GM21526 (cell line): ENCODE results near the gene ANAPC4.

Experiments
- ATAC-seq: cut with Tn5 transposase; IDR thresholded peaks from one replicate; pipeline ENCODE4 v1.9.1; 2021; ENCODE audit warnings: moderate library complexity; ENCODE audit not compliant: unreplicated experiment, low FRiP score

Gene ANAPC4

DNA sequence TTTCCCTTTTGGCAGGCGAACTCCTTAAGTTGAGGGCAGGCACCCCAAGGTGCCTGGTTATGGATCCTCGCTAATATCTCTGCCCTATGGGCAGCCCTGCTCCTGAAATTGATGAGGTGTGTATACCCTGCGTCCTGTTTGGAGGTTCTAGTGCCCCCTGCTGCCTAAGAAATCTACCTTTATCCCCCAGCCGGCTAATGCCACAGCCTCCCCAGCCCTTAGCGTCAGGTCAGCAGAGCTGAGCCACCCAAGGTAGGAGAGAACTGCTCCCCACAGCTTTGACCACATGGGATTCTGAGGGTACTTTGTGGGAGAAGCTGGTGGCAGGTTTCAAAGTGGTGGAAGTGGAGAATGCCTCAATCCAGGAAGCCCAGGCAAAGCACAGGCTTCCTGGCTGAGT is 50.8 kb downstream of the ANAPC4 start:
- ATAC-seq, result no peak

DNA sequence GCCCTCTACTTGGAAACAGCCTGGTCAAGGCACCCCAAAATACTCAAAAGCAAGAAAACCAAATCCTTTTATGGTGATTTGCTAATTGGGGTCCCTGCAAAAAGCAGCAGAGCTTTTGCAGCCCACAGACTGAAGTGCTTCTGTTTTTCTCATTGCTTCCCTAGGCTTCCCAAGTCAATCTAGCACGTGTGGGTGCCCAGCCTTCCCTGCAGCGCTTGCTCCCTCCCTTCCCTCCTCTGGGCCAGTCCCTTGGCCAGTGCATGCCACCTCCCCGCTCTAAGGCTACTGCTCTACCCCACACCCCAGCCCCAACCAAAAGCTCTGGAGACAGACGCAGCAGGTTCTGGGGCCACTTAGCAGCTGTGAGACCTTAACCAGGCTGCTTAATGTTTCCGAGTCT is 53.6 kb downstream of the ANAPC4 start:
- no peak for ATAC-seq

DNA sequence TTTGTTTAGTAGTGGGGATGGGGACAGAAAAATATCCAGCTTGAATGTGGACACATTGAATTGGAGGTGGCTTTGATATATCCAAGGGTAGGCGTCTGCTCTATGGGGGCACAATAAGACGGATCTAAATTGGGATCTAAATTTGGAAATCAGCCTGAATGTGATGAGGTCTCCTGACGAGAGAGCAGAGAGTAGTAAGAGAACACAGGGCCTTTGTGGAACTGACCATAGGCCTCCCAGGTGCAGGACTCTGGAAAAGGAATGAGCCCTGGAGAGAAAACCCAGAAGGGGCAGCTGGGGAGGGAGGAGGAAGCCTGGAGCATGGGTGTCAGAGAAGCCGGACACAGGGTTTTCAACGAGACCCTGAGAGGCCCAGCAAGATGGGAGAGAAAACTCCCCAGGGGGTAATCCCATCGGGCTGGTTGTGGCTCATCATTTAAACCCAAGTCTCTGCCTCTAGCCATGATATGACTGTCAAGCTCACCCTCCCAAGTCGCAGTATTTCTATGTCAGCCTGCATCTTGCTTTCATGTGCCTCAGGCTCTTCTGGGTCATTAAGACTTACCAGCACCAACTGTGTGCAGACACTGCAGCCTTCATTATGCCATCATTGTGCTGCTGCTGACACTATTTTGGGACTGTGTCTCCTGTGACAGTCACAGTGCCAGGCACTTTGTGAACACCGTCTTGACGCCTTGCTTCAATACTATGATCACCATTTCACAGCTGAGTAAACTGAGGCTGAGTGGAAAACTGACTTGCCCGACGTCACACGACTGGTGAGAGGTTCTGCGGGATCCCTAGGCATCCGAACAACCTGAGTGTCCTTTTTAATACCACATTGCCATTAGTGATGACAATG is 57.1 kb downstream of the ANAPC4 start:
- ATAC-seq, result no peak

DNA sequence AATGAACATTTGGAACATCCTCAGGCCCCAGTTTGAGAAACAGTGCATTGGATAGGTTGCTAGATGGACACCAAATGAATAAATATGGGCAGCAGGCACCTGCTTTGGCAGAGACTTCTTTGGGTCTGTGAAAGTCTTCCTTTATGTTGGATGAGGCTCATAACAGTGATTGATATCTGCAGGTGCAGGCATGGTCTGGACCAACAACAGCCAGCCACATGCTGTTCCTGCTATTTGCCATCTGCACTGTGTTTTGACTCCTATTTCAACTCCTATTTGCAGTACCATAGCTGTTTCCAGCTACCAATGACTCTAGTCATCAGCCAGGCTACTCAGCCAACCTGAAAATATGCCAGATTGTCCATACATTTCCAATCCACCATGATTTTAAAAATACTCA is 60.9 kb downstream of the ANAPC4 start:
- no peak for ATAC-seq

DNA sequence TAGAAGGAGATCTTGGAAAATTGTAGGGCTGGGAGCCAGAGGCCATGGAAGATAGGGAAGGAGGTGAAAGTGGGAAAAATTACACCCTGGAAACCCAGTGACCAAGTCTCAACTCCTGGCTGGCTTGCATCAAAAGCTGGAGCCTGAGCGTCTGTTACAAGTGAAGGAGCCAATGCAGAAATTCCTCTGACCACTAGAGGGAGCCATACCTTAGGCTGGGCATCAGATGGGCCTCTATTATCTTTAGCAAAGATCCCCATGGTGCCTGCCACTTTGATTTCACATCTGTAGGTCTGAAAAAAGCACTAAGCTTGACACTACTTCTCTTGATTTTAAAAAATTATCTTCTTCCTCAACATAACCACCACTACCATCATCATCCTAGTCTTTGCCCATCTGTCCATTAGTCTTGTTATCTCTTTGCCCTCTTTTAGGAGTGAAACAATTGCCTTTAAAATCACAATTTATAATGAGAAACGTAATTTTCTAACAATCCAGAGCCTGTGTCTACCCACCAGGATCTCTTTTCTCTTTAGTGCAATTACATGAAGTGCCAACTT is 62.9 kb downstream of the ANAPC4 start:
- ATAC-seq, result peak; percentile 91

DNA sequence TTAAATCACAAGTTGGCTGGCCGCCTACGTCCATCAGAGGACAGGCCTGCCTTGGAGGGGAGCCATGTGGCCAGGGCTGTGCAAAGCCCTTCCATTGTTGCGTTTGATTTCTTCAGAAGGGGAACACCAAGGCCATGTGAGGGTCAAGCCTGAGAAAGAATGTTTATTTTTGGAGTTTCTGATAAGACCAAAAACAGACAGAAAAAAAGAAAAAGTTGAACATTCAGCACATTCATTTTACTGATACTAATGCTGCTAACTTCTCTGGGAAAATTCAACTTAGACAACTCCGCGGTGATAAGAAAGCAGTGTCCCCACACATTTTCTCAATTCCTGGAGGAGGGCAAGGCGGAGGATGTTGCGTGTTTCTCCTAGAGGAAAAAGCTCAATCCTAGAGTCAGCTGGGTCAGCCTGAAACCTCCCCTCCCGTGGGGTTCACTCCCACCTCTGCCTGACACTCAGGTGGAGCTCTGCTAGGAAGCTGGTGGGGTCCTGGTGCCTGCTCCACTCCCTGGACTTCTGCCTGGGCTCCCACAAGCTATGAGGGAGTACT is 63.5 kb downstream of the ANAPC4 start:
- ATAC-seq, result no peak

DNA sequence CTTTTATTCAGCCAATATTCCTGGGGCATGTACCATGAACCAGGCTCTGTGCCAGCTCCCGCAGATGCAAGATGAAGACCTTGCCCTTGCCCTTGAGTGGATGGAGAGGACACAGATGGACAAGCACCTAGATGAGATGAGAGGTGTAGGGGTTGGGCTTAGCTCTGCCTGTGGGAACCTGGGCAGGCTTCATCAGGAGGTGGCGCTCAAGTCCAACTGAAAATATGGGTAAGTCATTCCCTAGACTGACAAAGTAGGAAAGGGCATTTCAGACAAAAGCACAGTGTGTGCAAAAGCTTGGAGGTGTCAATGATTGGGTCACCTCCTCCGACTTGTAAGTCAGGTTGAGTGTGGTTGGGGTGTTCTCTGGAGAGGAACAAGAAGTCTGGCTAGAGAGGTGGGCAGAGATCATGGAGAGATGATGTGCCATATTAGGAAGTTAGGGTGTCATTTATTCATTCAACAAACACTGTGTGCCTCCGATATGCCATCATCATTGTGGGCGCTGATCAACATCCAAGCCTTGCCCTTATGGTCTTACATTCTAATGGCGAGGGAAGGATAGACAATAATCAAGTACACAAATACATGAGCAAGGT is 64.6 kb downstream of the ANAPC4 start:
- ATAC-seq, result no peak

DNA sequence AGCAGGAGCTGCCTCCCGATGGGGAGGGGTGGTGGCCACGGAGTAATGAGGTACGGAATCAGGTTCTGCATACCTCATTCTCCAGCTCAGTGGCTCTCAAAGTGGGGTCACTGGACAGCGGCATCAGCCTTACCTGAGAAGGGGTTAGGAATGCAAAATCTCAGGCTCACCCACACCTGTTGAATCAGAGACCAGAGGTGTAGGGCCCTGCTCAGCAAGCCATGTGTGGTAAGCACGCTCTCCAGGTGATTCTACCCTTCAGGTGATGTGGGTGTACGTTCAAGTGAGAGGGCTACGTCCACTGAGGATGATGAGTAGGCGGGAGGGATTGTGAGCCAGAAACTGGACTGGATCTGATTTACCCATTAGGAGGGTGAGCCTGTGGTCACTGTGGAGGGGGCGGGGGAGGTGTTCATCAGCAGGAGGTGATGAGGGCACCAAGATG is 65.8 kb downstream of the ANAPC4 start:
- ATAC-seq, result no peak

DNA sequence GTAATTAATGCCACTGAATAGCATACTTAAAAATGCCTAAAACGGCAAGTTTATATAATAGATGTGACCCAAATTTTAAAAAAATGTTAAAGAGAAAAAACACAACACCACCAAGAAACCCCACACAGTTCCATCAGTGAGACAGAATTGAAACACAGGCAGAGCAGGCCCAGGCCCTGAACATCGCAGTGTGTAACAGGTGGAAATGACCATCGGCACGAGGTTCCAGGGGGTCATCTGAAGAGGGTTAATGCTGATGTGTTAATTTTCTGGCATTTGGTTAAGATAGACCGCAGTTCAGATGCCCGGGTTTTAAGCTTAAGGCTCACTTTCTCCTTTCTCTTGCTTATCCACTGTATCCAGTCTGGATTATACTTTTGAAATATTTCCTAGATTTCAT is 66.8 kb downstream of the ANAPC4 start:
- no peak for ATAC-seq

DNA sequence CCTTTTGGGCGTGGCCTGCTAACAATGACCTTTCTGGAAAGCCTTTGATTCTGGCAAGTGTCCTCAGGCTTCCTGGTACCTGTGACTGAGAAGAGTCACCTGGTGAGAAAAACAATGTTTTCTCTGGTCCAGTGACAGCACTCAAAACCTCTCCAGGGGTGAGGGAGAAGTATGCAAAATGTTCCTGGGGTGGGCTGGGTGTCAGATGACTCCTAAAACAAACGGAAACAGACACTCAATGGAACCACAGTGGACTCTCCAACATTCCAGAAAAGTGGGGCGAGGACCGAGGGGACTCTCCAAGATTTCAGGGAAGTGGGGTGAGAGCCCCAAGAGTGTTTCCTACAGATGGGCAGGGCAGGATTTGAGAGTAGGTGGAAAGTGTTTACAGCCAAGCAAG is 69.5 kb downstream of the ANAPC4 start:
- no peak for ATAC-seq

DNA sequence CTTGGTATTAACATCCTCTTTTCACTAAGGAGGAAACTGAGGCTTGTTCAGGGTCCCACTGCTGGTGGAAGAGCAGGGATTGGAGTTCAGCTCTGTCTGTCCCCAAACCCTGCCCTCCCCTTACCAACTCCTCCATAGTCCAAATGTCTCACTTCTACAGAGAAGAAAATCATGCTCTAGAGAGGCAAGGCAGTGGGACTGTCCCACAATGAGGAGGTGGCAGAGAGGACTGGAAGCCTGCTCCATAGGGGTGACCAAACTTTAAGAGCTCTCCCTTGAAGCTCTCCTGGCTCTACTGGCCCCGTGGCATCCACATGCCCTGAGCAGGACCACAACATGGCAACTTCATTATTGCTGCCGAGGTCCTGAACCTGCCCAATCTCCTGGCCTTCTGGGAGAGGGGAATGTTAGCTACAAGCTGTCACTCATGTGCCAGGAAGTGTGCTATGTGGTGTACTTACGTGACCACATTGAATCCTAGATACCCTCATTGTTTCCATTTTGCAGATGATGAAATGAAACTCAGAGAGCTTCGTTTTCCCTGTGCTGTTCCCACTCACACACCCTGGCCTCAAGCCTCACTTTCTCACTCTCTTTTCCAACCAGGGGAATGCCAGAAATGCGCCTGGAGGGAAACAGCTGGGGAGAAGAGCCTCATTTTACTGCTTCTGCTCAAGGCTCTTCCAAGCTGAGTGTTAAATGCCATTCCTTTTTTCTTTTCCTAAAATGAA is 71.5 kb downstream of the ANAPC4 start:
- no peak for ATAC-seq

DNA sequence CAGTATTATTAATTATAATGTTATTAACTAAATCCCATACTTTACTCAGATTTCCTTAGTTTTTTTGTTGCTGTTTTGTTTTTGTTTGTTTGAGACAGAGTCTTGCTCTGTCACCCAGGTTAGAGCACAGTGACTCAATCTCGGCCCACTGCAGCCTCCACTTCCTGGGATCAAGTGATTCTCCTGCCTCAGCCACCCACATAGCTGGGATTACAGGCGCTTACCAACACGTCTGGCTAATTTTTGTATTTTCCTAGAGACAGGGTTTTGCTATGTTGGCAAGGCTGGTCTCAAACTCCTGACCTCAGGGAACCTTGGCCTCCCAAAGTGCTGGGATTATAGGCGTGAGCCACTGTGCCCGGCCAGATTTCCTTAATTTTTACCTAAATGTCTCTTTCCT is 72.2 kb downstream of the ANAPC4 start:
- ATAC-seq, result no peak

DNA sequence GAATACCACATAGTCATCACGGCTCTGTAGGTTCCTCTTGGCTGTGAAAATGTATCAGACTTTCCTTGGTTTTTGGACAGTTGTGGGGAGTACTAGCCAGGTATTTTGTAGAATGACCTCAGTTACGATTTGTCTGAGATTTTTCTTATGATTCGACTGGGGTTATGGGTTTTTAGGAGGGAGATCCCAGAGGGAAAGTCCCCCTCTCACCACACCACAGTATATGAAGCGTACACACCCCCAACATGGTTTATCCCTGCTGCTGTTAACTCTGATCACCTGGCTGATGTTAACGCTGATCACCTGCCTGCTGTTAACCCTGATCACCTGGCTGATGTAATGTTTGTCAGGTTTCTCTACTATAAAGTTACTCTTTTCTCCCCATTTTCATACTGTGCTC is 72.6 kb downstream of the ANAPC4 start:
- ATAC-seq, result no peak

DNA sequence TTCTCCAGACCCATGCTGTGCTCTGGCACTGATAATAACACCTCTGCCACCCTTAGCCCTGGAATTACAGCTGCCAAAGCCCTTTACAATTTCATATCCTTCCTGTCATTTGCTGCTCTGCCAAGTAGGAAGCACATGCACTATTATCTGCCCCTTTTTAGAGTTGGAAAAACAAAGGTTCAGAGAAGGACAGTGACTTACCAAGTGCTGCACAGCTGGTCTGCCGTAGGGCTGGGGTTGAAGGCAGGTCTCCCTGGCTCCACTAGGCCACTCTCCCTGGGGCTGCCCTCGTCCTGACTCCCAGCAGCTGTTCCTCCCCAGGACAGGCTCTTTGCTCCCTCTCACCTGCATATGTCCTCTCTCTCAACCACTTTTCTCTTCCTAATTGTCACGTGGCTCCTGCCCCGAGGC is 73.4 kb downstream of the ANAPC4 start:
- ATAC-seq, result no peak

DNA sequence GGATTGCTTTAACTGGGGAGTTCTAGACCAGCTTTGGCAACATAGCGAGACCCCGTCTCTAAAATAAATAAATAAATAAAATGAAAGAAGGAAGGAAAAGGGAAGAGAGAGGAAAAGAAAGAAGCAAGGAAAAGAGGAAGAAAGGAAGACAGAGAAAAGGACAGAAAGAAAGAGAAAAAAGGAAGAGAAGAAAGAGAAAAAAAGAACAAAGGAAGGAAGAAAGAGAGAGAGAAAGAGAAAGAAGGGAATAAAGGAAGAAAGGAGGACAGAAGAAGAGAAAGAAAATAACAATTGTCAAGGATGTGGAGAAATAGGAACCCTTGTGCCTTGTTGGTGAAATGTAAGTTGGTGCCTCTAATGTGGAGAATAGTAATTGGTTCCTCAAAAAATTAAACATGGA is 74.6 kb downstream of the ANAPC4 start:
- no peak for ATAC-seq

DNA sequence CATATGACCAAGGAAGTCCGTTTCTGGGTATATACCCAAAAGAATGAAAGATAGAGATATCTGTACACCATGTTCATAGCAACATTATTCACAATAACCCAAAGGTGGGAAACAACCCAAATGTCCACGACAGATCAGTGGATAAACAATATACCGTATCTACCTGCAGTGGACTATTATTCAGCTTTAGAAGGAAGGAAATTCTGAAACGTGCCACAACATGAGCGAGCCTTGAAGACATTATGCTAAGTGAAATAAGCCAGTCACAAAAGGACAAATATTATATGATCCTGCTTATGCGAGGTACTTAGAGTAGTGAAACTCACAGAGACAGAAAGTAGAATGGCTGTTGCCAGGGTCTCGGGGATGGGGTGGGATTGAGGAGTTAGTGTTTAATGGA is 75.0 kb downstream of the ANAPC4 start:
- ATAC-seq, result no peak

DNA sequence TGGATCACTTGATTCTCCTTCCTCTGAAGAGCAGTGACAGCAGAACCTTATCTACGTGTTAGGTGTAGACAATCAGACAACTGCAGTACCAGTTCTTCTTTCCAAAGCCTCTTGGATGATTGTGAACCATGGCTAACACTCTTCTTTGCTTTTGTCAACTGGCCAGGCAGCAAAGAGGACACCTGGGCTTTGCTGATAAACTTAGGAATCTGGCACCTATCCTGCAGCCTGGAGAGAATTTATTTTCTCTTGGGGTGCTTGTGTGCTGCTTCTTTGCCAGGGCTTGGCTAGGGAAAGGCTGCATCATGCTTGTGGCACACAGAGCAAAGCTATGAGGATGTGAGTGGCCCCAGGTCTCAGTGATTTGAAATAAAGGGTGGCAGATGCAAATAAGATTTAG is 77.4 kb downstream of the ANAPC4 start:
- no peak for ATAC-seq

DNA sequence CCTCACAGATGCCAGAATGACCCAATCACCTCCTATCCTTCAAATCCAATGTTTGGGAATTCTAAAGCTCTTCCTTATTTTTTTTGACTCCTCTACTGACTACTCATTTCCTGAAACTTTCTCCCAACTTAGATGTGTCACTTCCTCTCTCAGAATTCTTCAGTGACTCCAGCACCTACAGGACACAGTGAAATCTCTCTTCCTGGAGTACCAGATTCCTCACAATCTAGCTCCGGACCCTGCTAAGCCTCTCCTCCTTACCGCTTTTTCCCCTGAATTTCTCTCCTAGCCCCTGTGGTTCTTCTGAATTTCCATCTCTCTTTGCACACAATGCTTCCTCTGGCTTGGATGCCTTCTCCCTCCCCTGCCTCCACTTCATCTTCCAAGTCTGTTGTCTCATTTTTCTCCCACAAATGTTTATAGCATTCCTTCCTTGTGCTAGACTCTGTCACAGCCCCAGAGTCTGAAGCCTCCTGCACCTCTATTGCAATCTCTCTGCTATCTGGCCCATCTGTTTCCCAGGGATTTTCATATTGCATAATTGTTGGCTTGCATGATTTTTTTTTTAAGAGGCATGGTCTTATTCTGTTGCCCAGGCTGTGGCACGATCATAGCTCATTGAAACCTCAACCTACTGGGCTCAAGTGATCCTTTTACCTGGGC is 80.1 kb downstream of the ANAPC4 start:
- no peak for ATAC-seq

DNA sequence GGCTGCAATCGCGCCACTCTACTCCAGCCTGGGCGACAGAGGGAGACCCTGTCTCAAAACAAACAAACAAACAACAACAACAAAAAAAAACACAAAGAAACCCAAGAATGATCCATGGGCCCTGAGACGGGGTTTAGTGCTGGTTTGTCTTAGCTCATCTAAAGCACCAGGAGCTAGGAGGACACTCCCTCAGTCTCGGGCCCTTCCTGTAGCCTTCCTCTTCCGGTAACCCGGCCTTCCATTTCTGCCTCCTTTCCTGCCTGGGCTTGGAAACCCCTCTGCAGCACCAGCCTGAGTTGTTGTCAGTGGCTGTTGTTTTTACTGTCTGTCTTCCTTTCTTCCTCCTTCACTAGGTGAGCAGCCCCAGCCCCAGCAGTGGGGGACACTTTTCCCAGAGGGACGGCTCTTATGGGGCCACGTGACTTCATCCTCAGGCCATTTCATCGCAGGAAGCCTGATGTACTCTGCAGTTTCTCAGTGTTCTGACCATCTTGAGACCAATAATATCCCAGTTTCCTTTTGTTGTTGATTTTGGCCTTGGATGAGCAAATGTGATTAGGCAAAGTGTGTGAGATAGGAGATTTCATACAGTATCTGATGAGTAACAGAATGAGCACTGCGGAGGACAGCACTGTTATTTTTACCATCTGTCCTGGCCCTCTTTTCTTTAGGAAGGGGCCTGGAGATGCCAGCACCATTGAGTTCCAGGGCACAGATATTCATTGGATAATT is 90.1 kb downstream of the ANAPC4 start:
- no peak for ATAC-seq

DNA sequence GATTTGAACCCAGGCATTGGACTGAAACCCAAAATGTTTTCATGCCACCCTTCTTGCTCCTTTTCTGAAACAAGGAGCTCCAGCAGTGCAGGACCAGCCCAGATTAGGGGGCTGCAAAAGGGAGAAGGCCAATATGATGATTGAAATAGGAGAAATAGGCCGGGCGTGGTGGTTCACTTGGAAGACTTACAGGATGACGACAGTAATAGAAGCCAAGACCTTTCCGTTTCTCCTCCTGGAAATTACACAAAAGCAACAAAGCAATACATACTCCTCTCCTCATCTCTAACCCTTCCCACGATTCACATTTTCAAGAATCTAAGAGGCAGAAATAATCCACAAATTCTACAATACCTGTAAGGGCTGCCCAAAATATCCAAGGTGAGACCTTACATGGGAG is 90.8 kb downstream of the ANAPC4 start:
- ATAC-seq, result no peak
